Astrocyte of the hippocampus (primary cell): ENCODE results near the gene FBLN2.
"Not testable (repeated sequence)": the region's sequence is repeated elsewhere in the genome, so short reads cannot be mapped to it uniquely, and the experiment has no call there.

Experiments used
- DNase-seq: peaks from one replicate; pipeline ENCODE4 v3.0.0; 2011; ENCODE audit warnings: low read depth, low spot score

Gene FBLN2

DNA sequence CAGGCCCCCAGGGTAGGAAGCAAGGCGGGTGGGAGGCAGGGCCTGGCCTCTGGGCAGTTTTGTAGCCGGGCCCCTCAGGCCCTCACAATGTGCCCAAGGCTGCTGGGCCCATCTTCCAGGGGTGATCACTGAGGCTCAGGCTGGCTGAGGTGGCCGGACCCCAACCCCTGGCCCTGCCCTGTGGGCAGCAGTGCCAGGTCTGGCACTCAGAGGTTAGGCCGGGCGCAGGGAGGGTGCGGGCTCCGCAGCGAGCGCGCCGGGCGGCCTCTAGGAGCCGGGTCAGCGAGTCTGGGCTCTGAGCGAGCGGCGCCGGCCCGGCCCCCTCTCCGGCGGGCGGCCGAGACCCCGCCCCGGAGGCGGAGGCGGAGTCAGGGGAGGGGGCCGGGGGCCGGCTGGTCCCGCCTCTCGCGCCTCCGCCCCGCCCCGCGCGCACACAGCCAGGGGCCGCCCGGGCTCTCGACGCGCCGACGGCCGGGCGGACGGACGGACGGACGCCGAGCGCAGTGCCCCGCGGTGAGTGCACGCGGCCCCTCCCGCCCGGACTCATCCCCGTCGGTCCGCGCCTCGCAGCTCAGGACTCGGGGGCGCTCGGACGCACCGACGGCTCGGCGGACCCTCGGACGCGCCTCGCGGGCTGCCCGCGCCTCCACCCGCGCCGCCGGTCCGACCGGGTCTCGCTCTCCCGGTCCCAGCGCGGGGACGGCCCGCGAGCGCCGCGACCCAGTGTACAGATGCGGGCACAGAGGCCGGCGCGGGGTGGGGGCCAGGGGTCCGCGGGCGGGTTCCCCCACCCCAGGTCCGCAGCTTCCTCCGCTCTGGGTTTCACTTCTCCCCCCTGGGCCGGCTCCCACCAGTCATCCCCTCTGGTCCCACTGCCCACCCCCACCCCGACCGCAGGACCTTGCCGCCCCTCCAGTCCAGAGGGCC is at the start of gene FBLN2:
Gene FBLN2 (plus strand): TSS at position 430 of the 927 bp plus-strand sequence. CDS start 21,231 bp downstream, outside the sequence.
- peak; percentile 73 for DNase-seq

DNA sequence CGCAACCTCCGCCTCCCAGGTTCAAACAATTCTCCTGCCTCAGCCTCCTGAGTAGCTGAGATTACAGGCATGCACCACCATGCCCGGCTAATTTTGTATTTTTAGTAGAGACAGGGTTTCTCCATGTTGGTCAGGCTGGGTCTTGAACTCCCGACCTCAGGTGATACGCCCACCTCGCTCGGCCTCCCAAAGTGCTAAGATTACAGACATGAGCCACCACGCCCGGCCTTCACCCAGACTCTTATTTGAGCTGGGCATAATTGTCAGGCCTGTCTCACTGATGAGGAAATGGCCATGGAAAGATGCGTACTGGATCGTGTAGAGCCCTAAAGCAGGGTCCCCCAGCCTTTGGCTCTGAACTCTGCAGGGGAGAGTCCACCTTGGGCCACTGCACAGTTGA is 49.7 kb upstream of the FBLN2 start:
- not testable (repeated sequence) for DNase-seq

DNA sequence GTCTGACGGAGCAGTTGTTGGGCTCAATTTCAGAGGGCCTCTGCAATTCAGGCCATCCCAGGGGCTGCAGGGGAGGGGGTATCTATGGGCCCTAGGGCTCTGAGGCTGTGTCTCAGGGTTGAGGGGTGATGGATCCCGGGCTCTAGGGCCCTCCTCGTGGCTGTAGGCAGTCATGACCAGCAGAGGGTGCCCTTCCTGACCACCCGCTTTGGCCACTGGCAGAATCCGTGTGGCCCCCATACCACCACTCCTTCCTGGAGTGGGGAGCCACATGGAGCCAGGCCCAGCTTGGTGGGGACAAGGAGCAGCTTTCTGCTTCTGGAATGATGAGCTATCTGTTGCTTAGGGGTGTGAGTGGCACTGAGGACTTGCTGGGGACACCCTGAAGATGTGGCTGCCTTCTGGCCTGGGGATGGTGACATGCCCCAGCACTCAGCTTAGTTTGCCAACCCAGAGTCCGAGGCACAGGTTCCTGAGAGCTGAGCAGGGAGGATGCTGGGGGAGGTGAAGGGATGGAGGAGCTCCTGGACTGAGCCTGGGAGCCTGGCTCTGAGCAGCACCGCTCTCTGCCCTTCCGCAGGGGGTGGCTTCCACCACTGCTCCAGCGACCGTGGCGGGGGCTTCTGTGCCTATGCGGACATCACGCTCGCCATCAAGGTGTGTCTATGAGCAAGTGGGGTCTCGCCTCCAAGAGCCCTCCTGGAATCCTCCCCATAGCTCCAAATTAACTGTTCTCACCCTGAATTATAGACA is 48.6 kb upstream of the FBLN2 start:
- no peak for DNase-seq

DNA sequence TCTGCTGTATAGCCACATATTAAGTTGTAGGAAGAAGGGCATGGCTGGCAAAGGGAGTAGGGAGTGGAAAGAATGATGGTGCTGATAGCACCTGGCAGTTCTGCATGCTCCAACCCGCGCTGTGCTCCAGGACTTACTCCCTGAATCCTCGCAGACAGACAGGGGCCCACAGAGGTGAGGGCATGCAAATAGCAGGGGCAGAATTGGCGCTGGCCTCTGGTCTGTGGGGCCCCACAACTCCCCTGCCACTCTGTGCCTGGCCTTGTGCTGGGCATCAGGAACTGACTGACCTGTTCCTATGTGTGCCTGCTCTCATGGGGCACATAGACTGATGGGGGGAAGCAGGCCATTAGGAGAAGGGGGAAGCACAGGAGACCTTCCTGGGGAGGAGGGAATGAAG is 47.9 kb upstream of the FBLN2 start:
- no peak for DNase-seq

DNA sequence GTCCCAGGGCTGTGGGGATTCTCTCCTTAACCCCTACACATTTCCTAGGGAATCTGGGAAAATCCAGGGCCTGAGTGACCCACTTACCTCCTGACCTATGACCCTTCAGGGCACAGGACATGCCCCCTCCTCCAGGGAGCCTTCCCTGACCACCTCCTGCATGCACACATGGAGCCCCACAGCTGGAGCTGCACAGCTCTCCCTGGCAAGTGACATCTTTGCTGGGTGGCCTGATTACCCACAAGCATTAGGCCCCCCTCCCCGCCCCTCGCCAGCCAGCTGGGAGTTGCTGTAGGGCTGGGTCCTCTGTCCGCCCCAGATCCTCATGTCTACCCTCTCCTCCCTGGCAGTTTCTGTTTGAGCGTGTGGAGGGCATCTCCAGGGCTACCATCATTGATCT is 47.4 kb upstream of the FBLN2 start:
- DNase-seq = no peak

DNA sequence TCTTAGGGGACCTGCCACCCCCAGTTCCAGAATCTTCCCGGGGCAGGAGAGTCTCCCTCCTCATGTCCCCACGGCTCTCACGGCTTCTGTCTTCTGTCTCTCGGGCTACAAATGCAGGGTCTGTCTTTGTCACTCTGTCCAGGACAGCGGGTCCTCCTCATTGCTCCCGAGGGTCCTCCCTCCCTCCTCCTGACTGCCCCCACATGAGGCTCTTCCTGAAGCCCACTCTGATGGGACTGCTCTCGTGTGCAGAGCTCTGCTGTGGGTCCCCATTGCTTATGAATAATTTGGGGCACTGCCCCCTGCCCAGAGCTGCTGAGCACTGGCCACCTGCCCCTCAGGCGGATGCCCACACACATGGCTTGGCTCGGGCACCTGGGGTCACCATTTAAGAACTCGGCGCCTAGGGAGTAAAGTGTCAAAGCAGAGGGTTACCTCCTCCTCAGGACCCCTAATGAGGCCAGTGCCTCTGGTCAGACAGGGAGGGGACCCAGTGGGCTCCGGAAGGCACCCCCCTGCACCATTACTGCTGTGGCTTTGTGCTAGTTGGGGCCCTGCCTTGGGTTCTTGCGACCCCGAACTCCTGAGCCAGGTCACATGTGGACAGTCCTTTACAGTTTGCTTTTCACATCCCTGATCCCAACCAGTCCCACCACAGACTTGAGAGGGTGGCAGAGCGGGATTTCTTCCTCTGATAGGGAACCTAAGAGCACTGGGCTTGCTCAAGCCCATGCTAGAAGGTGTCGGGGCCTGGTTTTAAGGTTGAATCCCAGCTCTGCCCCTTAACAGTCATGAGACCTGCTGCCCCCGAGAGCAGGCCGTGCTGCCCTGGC is 46.8 kb upstream of the FBLN2 start:
- no peak for DNase-seq

DNA sequence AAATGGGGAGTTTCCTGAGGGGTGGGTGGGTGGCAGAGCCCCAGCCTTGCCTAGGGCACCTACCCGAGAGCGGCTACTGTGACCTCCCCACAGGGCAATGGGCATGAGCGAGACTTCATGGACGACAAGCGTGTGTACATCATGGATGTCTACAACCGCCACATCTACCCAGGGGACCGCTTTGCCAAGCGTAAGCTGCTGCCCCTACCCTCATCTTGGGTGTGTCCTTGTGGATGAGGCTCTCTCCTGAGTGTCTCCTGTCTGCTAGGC is 46.2 kb upstream of the FBLN2 start:
- DNase-seq = no peak

DNA sequence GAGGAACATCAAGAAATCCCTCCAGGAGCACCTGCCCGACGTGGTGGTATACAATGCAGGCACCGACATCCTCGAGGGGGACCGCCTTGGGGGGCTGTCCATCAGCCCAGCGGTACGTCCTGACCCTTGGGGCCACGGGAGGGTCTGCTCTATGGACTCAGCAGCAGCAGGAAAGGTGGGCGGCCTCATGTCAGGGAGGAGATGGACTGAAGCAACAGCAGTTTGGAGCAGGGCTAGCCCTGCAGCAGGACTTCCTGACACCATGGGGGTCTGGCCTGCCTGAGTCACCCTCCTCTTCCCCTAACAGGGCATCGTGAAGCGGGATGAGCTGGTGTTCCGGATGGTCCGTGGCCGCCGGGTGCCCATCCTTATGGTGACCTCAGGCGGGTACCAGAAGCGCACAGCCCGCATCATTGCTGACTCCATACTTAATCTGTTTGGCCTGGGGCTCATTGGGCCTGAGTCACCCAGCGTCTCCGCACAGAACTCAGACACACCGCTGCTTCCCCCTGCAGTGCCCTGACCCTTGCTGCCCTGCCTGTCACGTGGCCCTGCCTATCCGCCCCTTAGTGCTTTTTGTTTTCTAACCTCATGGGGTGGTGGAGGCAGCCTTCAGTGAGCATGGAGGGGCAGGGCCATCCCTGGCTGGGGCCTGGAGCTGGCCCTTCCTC is 44.6 kb upstream of the FBLN2 start:
- DNase-seq = peak; percentile 28

DNA sequence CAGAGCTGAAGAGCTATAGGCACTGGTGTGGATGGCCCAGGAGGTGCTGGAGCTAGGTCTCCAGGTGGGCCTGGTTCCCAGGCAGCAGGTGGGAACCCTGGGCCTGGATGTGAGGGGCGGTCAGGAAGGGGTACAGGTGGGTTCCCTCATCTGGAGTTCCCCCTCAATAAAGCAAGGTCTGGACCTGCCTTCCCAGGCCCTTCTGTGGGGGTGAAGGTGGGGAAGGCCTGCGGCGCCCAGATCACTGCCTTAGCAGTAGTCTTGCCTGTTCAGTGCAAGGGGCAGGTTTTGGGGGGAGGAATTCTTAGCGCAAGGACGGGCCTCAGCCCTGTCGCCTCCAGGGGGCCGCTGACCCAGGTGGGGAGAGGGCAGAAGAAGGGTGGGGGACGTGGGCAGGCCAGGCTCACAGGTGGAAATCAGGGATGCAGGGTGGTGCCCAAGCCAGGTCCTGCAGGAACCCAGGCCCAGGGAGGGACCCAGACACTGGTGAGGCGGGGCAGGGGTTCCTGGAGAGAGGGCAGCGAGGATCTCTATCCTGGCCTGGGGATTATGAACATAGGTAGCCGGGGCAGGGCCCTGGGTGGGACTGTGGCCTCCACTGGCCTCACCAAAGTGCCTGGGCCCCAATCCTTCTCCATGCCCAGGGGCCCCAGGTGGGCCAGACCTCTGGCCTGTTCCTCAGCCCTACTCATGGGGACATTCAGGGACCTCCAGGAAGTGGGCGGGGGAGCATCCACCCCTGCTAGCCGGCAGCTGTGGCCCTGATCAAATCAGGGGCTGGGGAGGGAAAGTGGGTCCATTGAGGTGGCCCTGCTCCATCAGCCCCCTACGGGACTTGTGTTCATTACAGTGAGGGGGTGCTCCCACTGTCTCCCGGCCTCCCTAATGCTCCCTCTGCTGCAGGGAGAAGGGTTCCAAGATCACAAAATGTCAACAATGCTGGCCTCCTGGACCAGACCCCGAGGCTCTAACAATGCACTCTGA is 43.5 kb upstream of the FBLN2 start:
- DNase-seq = no peak

DNA sequence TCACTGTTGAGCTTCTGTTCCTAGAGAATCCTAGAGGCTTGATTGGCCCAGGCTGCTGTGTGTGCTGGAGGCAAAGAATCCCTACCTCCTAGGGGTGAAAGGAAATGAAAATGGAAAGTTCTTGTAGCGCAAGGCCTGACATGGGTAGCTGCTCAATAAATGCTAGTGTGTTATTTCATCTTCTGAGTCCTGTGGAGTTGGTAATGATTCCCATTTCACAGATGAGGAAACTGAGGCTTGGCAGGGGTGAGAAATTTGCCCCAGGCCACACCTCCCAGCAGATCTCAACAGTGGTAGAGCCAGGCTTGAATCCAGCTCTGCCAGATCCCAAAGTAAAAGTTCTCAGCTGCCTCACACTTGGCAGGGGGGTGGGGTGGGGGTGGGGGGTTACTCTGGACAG is 42.7 kb upstream of the FBLN2 start:
- no peak for DNase-seq

DNA sequence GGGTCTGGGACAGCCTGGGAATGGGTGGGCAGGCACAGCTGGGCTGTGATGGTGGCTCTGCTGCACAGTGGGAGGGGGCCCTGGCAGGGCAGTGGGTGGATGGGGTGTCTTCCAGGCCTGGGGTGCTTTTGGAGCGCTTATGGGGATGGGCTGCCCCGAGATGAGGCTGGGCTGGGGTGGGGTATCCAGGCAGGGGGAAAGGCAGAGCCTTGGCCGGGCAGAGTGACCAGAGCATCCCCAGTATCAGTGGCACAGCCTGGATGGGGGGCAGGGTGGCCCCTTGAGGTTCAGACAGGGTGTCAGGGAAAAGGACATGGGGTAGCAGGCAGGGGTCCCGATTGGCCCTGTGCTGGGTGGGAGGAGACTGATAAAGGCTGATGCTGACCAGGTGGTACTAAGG is 42.2 kb upstream of the FBLN2 start:
- no peak for DNase-seq

DNA sequence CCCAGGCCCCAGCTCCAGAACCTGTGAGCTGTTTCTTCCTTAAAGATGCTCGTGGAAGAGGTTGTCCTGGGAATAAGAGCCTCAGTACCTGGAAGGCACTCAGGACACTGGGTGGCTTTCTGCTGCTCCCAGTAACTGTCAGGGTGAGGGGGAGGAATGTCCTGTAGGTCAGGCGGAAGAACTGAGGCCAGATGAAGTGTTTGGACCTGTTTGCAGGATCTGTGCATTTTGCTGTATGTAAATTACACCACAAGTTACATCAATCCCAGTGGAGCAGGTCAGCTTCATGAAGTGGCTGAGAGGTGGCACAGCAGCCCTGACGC is 41.7 kb upstream of the FBLN2 start:
- peak; percentile 20 for DNase-seq

DNA sequence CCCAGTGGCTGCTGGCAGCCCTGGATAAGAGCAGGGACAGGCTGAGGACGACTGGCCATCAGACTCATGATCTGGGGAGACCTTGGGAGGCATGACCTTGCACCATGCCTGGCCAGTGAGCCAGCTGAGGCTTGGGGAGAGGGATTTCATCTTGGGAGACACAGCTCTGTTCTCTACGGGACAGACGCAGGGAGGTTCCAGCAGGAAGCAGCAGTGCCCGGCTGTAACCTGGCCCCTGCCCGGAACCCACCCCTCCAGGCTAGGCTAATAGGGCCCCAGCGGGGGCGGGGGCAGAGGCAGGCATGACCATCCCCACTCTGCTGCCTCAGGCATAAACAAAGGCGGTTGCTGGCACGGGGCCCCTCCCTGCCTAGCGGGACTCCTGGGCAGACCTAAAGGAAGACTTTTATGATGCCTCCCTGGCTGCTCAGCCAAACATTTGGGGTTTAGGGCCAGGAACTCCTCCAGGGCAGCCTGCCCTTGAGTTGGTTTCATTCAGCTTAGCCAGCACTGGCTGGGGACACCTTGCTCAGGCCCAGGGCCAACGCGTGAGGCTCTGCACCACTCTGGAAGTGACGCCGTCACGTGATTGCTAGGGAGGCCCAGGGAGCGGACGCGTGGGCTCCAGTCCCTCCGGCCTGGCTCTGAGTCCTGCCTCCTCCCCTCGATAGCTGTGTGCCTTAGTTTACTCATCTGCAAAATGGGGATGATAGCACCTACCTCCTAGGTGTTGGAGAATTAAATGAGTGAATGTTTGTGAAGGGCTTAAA is 41.2 kb upstream of the FBLN2 start:
- DNase-seq = peak; percentile 63

DNA sequence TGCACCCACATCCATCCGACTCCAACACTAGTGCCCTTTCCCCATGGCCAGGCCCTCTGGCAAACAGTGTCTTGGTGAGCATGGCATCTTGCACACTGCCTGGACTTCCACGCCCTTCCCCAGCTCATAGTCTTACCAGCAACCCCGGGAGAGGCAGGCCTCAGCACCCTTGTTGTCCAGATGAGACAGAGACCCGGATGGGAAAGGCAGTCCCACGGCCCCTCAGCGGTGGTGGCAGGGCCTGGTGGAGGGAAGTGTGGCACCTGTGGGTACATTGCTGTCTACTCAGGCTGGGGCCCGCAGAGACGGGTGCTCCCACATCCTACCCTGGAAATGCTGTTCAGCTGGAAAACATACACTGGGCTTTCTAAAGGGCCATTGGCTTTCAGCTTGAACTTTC is 40.4 kb upstream of the FBLN2 start:
- DNase-seq = no peak

DNA sequence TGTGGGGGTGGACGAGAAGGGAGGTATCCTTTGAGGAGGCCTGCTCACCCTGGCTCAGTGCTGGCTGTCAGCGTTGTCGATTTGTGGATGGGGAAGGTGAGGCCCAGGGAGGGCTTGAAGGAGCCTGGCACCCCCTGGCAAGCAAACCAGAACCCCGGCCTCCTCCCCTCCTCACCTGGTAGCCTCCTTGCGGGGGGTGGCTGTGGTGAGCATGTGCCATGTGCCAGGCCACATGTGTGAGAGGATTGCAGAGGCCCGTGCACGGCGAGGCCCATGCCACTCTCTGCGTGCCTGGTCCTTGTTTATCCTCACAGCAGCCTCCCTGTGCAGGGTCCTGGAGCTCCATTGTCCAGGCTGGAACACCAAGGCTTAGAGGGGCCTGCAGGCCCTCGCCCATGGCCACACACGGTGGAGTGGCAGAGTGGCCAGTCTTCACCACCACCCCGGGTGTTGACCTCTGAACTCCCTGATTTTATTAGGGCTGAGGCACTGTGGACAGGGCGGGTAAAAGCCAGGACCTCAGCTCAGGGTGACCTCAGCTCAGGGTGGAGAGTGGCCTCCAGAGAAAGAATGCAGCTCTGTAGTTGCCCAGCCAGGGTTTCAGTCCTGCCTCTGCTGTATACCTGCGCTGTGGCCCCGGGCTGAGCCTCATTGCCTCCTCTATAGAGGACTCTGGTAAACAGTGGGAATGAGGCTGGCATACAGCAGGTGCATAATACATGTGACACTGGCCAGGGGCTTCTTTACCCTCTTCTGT is 39.7 kb upstream of the FBLN2 start:
- DNase-seq = no peak

DNA sequence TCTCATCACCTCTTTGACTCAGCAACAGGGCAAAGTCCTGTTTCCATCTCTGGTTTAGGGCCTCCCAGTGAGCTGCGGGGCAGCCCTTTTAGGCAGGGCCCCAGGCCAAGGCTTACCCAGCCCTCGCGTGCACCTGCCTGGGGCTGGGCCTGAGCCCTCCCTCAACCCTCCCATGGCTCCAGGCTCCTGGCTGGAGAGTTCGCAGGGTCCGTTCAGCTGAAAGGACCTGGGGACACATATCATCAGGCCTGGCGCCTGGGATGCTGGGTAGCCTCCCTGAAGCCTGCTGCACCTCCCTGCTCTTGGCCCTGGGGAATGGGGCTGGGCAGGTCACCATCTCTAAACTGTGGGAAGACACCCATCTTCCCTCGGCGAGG is 39.1 kb upstream of the FBLN2 start:
- DNase-seq = no peak

DNA sequence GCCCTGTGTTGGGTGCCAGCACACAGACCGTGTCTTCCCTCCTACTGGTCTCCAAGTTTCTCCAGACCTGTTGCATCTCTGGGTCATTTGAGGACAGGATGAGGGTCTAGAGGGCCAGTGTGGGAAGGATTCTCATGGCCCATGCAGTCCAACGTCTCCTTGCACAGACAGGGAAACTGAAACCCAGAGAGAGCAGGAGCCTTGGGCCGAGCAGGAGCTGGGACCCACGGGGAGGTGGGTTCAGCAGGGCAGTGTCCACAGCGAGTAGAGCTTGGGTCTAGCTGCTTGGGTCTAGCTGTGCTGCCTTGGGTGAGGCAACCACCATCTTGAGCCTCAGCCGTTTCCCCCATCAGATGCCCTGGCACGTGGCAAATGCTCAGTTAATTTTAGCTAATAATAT is 36.5 kb upstream of the FBLN2 start:
- no peak for DNase-seq

DNA sequence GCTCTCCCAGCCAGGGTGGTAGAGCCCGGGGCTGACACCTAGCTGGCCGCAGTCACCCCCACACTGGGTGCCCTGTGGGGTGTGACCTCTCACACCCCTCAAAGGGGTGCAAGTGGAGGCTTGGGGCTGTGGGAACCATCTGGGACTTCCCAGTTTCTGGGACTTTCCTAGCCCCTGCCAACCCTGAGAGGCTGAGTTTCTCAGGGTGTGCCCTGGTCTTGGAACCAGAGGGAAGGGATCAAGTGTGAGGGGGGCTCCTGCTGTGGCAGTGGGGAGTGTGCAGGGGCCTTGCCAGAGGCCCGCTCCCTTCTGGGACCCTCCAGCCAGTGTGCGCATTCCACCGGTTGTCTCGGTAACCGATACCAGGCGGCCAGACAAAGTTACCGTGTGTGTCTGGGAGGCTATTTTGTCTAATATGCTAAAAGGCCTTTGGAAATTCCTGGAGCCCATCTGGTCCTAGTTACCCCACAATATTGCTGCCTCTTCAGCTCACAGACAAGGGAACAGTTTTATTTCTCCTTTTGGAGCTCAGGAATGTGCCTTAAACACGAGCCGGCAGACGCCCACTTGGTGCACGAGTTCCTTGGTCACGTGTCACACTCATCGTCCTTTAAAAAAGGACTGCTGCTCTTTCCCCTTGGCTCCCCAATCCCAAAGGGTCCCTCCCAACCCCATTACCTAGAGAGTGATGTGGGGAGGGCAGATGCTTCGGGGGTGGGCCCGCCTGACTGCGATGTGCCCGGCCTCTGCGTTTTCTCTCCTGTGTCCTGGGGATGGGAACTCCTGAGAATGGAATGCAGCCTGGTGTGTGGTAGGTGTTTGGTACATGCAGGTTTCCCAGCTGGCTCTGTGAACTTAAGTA is 35.6 kb upstream of the FBLN2 start:
- peak; percentile 27 for DNase-seq
